GM19240 (cell line): ENCODE results near the gene NEBL.

ENCODE experiments used
- DNase-seq: peaks from one replicate; pipeline ENCODE4 v3.0.0; 2011; ENCODE audit warnings: low spot score; ENCODE audit not compliant: insufficient read length

Gene NEBL

DNA sequence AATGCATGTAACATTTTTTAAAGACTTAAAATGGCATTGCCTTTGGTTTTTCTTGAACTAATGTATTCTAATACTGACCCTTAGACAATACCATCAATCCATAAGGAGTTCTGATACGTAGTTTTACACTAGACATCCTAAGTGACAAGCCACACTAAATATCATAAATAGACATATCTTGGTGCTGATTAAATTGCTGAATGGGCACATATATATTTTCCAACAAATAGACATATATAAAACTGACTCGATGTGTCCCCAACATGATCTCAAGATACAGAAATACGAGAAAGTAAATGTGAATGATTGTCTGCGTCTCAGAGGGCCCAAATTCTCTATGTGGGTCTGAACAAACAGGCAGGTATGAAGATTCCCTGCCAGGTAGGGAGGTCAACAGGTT lies 99.8 kb downstream of the NEBL start:
- no peak for DNase-seq

DNA sequence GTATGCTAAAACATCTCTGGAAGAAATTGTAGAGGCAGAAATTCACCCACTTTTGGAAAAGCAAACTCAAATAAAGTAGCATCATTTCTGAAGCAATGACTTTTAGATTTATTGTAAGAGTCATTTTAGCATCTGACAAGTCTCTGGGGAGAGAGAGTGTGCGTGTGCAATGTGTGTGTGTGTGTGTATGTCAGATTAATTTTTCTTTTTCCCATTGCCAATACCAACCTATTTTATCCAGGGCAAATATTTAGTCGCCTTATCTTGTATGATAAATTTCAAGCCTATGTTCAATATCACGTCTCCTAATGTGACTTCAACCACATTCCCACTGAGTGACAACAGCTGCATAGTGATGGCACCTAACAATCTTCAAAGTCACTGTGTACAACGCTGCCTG lies 101.7 kb downstream of the NEBL start:
- no peak for DNase-seq

- no peak for DNase-seq
Measured at GRCh38 chr10:20785174-20785573, 111.9 kb downstream of the NEBL start.

GRCh38 chr10:20778008-20778757 lies 118.9 kb downstream of the NEBL start:
- no peak for DNase-seq

DNA sequence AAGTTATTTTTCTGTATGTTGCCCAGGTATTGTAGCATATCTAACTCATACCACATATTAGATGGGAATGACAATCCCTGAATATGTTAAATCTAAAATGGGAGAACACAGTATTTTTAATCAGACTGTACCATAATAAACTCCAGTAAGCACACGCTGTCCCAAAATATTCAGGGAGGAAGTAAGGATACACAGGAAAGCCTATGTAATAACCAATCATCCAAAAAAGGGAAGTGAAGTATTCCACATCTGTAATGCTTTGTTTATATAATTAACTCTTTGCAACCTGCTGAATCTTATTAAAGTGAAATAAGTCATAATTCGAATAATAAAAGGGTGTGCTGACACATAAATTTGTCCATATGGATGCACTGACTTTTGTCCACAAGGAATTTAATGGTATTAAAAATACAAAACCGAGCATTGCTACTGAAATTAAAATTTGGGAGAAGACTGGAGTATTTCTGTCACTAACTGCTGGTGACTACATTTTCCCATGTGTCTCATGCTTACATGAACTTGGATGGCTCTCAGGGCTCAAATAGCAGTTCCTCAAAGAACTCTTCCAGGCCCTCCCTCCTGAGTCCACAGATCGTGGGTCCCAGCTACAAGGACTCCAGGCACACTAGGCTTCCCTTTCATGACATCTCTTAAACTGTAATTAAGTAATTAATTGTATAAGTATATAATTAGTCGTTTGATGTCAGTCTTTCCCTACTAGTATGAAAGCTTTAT lies 120.6 kb downstream of the NEBL start:
- no peak for DNase-seq

GRCh38 chr10:20771051-20771450 lies 126.1 kb downstream of the NEBL start:
- DNase-seq: no peak

DNA sequence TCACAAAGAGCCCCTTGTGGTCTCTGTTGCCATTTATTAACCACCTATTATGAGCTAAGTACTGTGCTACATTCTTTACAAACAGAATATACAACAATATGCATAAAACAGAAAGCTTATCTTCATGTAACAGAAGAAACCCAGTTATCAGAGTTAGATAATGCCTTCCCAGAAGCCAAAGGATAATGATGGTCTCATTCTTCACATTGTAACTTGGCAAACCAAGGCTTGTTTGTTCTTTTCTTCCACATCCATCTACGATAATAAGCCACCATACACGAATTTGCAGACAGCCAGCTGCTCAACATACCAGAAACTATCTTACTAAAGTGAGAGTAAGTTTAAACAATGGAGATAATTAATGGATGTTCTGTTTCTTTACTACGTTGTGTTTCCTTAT lies 127.6 kb downstream of the NEBL start:
- DNase-seq: no peak

DNA sequence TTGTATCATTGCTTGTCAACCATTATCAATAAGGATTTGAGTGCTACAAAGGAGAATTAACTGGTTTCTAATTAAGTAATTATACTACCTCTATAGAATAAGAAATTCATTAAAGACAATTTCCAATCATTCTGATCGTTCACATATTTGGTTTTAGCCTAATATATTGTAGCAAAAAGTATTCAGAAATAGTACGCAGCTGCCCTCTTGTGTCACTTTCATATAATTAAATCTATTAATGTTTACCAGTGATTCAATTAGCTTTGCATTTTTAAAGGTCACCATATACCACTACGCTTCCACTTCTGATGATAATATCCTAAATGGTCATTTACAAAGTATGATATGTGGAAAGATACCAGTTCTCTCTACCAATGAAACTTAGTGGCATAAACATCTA lies 128.3 kb downstream of the NEBL start:
- no peak for DNase-seq

GRCh38 chr10:20767028-20767427 lies 130.1 kb downstream of the NEBL start:
- no peak for DNase-seq

GRCh38 chr10:20765066-20765465 lies 132.0 kb downstream of the NEBL start:
- DNase-seq: no peak

GRCh38 chr10:20760460-20760859 lies 136.7 kb downstream of the NEBL start:
- DNase-seq: no peak

DNA sequence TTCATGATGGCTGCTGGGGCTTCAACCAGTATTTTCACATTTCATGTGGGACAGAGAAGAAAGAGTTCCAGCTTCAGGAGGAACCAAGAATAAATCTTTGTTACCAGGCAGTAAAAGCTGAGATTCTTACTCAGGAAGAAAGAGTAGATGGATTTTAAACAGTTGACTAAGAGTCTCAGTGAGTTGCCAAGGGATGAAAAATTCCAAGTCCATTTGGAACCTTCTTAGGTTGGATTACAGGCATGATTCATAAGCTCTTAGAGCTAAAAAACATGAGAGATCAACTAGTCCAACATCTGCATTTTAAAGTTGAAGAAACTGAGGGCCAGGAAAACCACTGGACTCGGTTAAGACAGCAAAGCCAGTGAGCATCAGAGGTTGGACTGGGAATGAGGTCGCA lies 148.6 kb downstream of the NEBL start:
- DNase-seq: no peak

DNA sequence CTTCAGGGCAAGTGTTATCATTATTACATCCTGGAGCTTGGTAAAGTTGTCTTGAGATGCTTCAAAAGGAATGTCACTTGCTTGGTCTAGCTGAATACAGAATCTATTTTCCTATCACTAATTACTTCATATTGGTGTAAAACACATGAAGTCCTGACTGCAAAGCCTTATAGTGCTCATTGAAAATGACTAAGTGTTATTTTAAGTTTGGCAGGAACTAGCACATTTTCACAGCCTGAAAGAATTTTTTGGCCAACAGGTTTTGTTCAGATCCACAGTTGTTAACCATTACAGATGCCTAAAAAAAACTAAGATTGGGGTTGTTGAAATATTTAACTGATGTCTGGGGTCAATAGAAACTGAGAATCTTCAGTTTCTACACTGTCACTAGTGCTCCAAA lies 149.3 kb downstream of the NEBL start:
- DNase-seq: no peak

DNA sequence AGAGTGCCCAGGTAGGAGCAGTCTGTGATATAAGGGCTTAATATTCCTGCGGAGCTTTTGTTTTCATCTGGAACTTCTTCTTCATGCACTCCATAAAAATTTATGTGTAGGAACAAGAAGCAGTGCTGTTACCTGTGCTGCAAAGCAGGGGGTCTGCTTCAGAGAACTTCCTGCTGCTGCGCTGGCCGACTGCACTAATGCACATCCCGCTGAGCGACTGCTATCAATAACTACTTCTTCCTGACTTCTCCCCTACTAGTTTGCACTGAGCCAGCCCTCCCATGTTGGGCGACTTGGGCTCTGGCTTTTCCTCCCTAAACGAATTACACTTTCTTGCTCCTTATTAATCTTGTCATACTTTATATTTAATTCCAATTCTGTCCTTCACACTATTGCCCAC lies 150.3 kb downstream of the NEBL start:
- DNase-seq: no peak

- no peak for DNase-seq
Measured at GRCh38 chr10:20745556-20746375, 151.3 kb downstream of the NEBL start.

DNA sequence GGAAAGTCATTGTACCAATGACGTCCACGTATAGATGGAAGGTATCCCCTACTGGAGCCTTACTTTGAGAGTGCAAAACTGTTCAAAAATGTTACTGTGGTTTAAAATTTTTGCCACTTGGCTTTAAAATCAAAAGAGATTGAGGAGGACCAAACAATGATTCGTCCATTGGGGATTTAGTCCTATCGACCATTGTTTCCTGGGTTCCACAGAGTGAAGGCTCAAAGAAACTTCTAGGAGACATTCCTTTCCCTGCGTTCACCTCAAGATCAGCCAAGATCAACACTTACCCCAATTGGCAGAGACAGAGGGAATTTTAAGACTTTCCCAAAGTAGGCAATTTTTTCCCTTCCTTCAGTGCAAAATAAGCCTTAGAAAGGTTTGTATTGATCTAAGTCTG lies 152.3 kb downstream of the NEBL start:
- no peak for DNase-seq

DNA sequence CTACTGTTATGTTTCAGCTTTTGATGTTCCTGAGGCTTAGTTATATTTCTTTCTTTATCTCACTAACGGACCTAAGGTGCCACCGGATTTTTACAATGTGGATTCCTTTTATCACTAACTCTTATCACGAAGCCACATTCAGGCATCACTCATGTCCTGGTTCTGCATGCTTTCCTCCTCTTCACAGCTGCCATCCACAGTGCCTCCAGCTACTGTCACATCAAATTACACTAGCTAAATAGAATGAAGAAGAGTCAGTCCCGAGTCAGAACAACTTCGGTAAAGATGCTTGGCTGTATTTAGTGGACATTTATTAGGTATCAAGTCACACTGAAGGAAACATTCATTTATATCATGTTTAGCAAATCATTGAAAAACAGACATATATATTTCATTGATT lies 153.2 kb downstream of the NEBL start:
- no peak for DNase-seq

GRCh38 chr10:20742737-20743541 lies 154.2 kb downstream of the NEBL start:
- DNase-seq: no peak

- no peak for DNase-seq
Measured at GRCh38 chr10:20740120-20740519, 157.0 kb downstream of the NEBL start.

DNA sequence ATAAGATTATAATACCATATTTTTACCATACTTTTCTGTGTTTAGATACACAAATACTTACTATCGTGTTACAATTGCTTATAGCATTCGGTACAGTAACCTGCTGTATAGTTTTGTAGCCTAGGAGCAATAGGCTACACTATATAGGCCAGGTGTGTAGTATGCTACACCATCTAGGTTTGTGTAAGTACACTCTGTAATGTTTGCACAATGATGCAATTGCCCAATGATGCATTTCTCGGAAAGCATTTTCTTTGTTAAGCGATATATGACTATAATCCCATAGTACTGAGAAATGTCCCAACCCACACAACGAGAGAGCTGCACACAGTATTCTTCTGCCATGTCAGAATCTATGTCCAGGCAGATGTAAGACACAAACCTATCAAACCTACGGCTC lies 160.0 kb downstream of the NEBL start:
- no peak for DNase-seq
